H9 (cell line): ENCODE results near the gene GAL3ST2. TPM values are rescaled to one million over a fixed set of nuclear protein-coding genes. Genes with fewer than 3 reads are reported as not detected.

Experiments
- DNase-seq: peaks from one replicate; pipeline ENCODE4 v3.0.0-alpha.2; 2017
- H2AFZ ChIP-seq: one replicate; pipeline ENCODE4 v1.6.1; 2013; ENCODE audit warnings: mild to moderate bottlenecking, low read length, control low read depth, moderate library complexity
- H2AK5ac ChIP-seq: 2 replicates; pipeline ENCODE4 v1.6.1; 2013; ENCODE audit warnings: low read length, control low read depth, mixed read lengths; ENCODE audit not compliant: insufficient read length
- H2BK120ac ChIP-seq: one replicate; pipeline ENCODE4 v1.6.1; 2013; ENCODE audit warnings: low read depth, mild to moderate bottlenecking, low read length, control low read depth, inconsistent platforms; ENCODE audit not compliant: poor library complexity, severe bottlenecking
- H2BK12ac ChIP-seq: 2 replicates; pipeline ENCODE4 v1.6.1; 2013; ENCODE audit warnings: low read length, control low read depth, mixed read lengths, low read depth; ENCODE audit not compliant: insufficient read length
- H2BK15ac ChIP-seq: 2 replicates; pipeline ENCODE4 v1.6.1; 2013; ENCODE audit warnings: low read depth, low read length, control low read depth
- H2BK20ac ChIP-seq: one replicate; pipeline ENCODE4 v1.6.1; 2013; ENCODE audit warnings: low read depth, mild to moderate bottlenecking, low read length, control low read depth, inconsistent platforms; ENCODE audit not compliant: poor library complexity, severe bottlenecking
- H2BK5ac ChIP-seq: 2 replicates; pipeline ENCODE4 v1.6.1; 2013; ENCODE audit warnings: low read length, control low read depth, mixed read lengths; ENCODE audit not compliant: insufficient read length
- H3K14ac ChIP-seq: 2 replicates; pipeline ENCODE4 v1.6.1; 2013; ENCODE audit warnings: low read length, control low read depth; ENCODE audit not compliant: insufficient read depth
- H3K18ac ChIP-seq: 2 replicates; pipeline ENCODE4 v1.6.1; 2013; ENCODE audit warnings: low read depth, mild to moderate bottlenecking, mixed read lengths, low read length, control low read depth; ENCODE audit not compliant: insufficient read length
- H3K23ac ChIP-seq: 2 replicates; pipeline ENCODE4 v1.6.1; 2013; ENCODE audit warnings: low read length, control low read depth, mixed read lengths, low read depth; ENCODE audit not compliant: insufficient read length
- H3K23me2 ChIP-seq: 2 replicates; pipeline ENCODE4 v1.6.1; 2013; ENCODE audit warnings: low read depth, mild to moderate bottlenecking, mixed read lengths, low read length, control low read depth; ENCODE audit not compliant: insufficient read length, poor library complexity, severe bottlenecking
- H3K27ac ChIP-seq: 2 replicates; pipeline ENCODE4 v1.5.1; 2013; ENCODE audit warnings: low read length, control low read depth, mixed read lengths, low read depth; ENCODE audit not compliant: insufficient read length
- H3K27me3 ChIP-seq: 2 replicates; pipeline ENCODE4 v1.6.1; 2013; ENCODE audit warnings: low read length, control low read depth, inconsistent platforms; ENCODE audit not compliant: insufficient read depth
- H3K4ac ChIP-seq: 2 replicates; pipeline ENCODE4 v1.6.1; 2013; ENCODE audit warnings: low read depth, mild to moderate bottlenecking, control low read depth, inconsistent platforms, low read length, moderate library complexity
- H3K4me1 ChIP-seq: 2 replicates; pipeline ENCODE4 v1.6.1; 2013; ENCODE audit warnings: low read length, control low read depth, inconsistent platforms; ENCODE audit not compliant: insufficient read depth
- H3K4me2 ChIP-seq: 2 replicates; pipeline ENCODE4 v1.6.1; 2013; ENCODE audit warnings: low read length, control low read depth, mixed read lengths; ENCODE audit not compliant: insufficient read length, insufficient read depth
- H3K56ac ChIP-seq: 2 replicates; pipeline ENCODE4 v1.6.1; 2013; ENCODE audit warnings: low read depth, mild to moderate bottlenecking, mixed read lengths, low read length, control low read depth; ENCODE audit not compliant: insufficient read length
- H3K79me1 ChIP-seq: 2 replicates; pipeline ENCODE4 v1.6.1; 2013; ENCODE audit warnings: low read depth, mild to moderate bottlenecking, moderate library complexity, low read length, control low read depth, inconsistent platforms; ENCODE audit not compliant: insufficient read depth, poor library complexity, severe bottlenecking
- H3K79me2 ChIP-seq: 2 replicates; pipeline ENCODE4 v1.6.1; 2013; ENCODE audit warnings: low read length, control low read depth, inconsistent platforms; ENCODE audit not compliant: insufficient read depth
- H3K9ac ChIP-seq: 2 replicates; pipeline ENCODE4 v1.6.1; 2013; ENCODE audit warnings: low read length, control low read depth, mixed read lengths; ENCODE audit not compliant: insufficient read length; ENCODE audit errors: extremely low read depth
- H3K9me3 ChIP-seq: one replicate; pipeline ENCODE4 v1.6.1; 2013; ENCODE audit warnings: low read depth, low read length, inconsistent platforms; ENCODE audit not compliant: control insufficient read depth
- H3T11ph ChIP-seq: one replicate; pipeline ENCODE4 v1.6.1; 2013; ENCODE audit warnings: mild to moderate bottlenecking, low read length, control low read depth, inconsistent platforms
- H4K20me1 ChIP-seq: one replicate; pipeline ENCODE4 v1.6.1; 2013; ENCODE audit not compliant: control insufficient read depth, insufficient read length, insufficient read depth
- H4K5ac ChIP-seq: 2 replicates; pipeline ENCODE4 v1.6.1; 2013; ENCODE audit warnings: low read depth, mild to moderate bottlenecking, mixed read lengths, low read length, control low read depth; ENCODE audit not compliant: insufficient read length
- H4K8ac ChIP-seq: replicated peaks from 2 replicates; pipeline ENCODE4 v1.6.1; 2013; ENCODE audit warnings: low read length, control low read depth, mixed read lengths, low read depth; ENCODE audit not compliant: insufficient read length
- H4K91ac ChIP-seq: 2 replicates; pipeline ENCODE4 v1.6.1; 2013; ENCODE audit warnings: low read depth, mild to moderate bottlenecking, moderate library complexity, mixed read lengths, low read length, control low read depth; ENCODE audit not compliant: insufficient read length
- H3K27ac Mint-ChIP-seq, 3 experiments: 2 replicates in 2 of 3; 3 replicates in 1 of 3; pipeline ENCODE4 v1.8.0; 2020 to 2021; ENCODE audit warnings: mixed read lengths in 3 of 3, mild to moderate bottlenecking in 1 of 3, moderate library complexity in 1 of 3
- H3K27me3 Mint-ChIP-seq: 2 replicates; pipeline ENCODE4 v1.8.0; 2021; ENCODE audit warnings: low read depth, mild to moderate bottlenecking, moderate library complexity, mixed read lengths
- H3K36me3 Mint-ChIP-seq, 3 experiments: 2 replicates in 2 of 3; 3 replicates in 1 of 3; pipeline ENCODE4 v1.8.0; 2020 to 2021; ENCODE audit warnings: low read depth in 3 of 3, mixed read lengths in 3 of 3; ENCODE audit not compliant: insufficient read depth in 1 of 3
- H3K4me1 Mint-ChIP-seq, 2 experiments: 2 replicates each; pipeline ENCODE4 v1.8.0; 2020; ENCODE audit warnings: mixed read lengths in 2 of 2
- H3K4me3 Mint-ChIP-seq, 2 experiments: 2 replicates in 1 of 2; 3 replicates in 1 of 2; pipeline ENCODE4 v1.8.0; 2020 to 2021; ENCODE audit warnings: mild to moderate bottlenecking in 2 of 2, mixed read lengths in 2 of 2, moderate library complexity in 1 of 2
- H3K9me3 Mint-ChIP-seq, 2 experiments: 2 replicates in 1 of 2; 3 replicates in 1 of 2; pipeline ENCODE4 v1.8.0; 2020; ENCODE audit warnings: mild to moderate bottlenecking in 2 of 2, mixed read lengths in 2 of 2, moderate library complexity in 1 of 2
- WGBS: extraction: QIAGEN DNeasy Blood & Tissue Kit; methylation state at CpG from one replicate; pipeline ENCODE4 v1.1.7; 2013; ENCODE audit warnings: missing lambda C conversion rate, low lambda C conversion rate, mixed read lengths; ENCODE audit not compliant: insufficient read length; ENCODE audit errors: extremely low coverage; 5-methylcytosine and 5-hydroxymethylcytosine counted together
- total RNA-seq: library from RNA; stranded (reverse); gene quantifications from 2 replicates; pipeline ENCODE4 v1.2.1, GENCODE V29; 2021
- TF ChIP-seq, protein P1 (sequence below): fragments of 200-600 bp; sonication (generic); conservative IDR thresholded peaks from 3 replicates; pipeline ENCODE4 v1.8.0; 2021; ENCODE audit warnings: antibody characterized with exemption, mild to moderate bottlenecking

GAL3ST2 gene
- total RNA-seq, 1 experiment from 2014 or later: 0.33 TPM

GRCh38 chr2:241846406-241846805 lies 69.8 kb downstream of the GAL3ST2 start:
- Histone ChIP-seq H4K5ac (no peak overlapping the region), H3K56ac (no peak overlapping the region), H3T11ph (no peak overlapping the region), H3K4me1 (no peaks in the 10 kb centered on the region; the same call in 1 of the 2 replicates), H4K20me1 (no peaks in the 10 kb centered on the region), H4K8ac (no peak overlapping the region), H3K79me2 (no peaks in the 10 kb centered on the region), H3K4ac (no peak overlapping the region), H3K23ac (no peak overlapping the region), H3K9ac (no peak overlapping the region), H3K27ac (no peak overlapping the region), H2BK120ac (no peak overlapping the region), H2BK12ac (no peak overlapping the region), H2AK5ac (no peak overlapping the region), H2BK5ac (no peak overlapping the region), H3K18ac (no peak overlapping the region), H3K14ac (no peak overlapping the region; the same call in 1 of the 2 replicates), H3K27me3 (peaks cover 2% of the 10 kb centered on the region; the same call in 1 of the 2 replicates), H3K79me1 (no peaks in the 10 kb centered on the region), H2AFZ (no peak overlapping the region), H3K23me2 (no peaks in the 10 kb centered on the region), H3K9me3 (no peaks in the 10 kb centered on the region), H2BK20ac (no peak overlapping the region), H4K91ac (no peak overlapping the region), H3K4me2 (no peak overlapping the region), H2BK15ac (no peak overlapping the region)
- Mint-ChIP-seq H3K9me3 (peaks cover 0 to 4% of the 10 kb centered on the region in 2 experiments; a peak in 1 of 5 replicates), H3K36me3 (peaks cover 0 to 1% (median 0%) of the 10 kb centered on the region in 3 experiments; a peak in 1 of 7 replicates), H3K27me3 (peaks cover 46% of the 10 kb centered on the region), H3K4me3 (no peak overlapping the region), H3K27ac (no peak overlapping the region), H3K4me1 (peaks cover 7 to 23% of the 10 kb centered on the region in 2 experiments)
- TF ChIP-seq, protein P1, sequence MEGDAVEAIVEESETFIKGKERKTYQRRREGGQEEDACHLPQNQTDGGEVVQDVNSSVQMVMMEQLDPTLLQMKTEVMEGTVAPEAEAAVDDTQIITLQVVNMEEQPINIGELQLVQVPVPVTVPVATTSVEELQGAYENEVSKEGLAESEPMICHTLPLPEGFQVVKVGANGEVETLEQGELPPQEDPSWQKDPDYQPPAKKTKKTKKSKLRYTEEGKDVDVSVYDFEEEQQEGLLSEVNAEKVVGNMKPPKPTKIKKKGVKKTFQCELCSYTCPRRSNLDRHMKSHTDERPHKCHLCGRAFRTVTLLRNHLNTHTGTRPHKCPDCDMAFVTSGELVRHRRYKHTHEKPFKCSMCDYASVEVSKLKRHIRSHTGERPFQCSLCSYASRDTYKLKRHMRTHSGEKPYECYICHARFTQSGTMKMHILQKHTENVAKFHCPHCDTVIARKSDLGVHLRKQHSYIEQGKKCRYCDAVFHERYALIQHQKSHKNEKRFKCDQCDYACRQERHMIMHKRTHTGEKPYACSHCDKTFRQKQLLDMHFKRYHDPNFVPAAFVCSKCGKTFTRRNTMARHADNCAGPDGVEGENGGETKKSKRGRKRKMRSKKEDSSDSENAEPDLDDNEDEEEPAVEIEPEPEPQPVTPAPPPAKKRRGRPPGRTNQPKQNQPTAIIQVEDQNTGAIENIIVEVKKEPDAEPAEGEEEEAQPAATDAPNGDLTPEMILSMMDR: no peak
- peak; percentile 18 for DNase-seq
- no CpG with 5 or more reads among the region's 22 CpGs for WGBS
